GM12865 (cell line): ENCODE data around the gene CD74.
A peak's percentile ranks its signal among the peaks of the same experiment; 100 is the strongest.

Source experiments
- DNase-seq: peaks from one replicate; pipeline ENCODE4 v3.0.0; 2010; ENCODE audit warnings: low read depth
- H3K4me3 ChIP-seq: 2 replicates; pipeline ENCODE4 v1.5.1; 2011; ENCODE audit warnings: mild to moderate bottlenecking, low read depth, low read length, control low read depth
- TF ChIP-seq, protein P1 (sequence below): IDR thresholded peaks from 2 replicates; pipeline ENCODE4 v1.5.1; 2011; ENCODE audit warnings: low read length, control low read depth, low read depth, inconsistent platforms; ENCODE audit not compliant: insufficient read depth; ENCODE audit errors: missing control alignments

The CD74 gene

GRCh38 chr5:150404535-150404934 lies 8.2 kb downstream of the CD74 start:
- peak; percentile 33 for DNase-seq
- TF ChIP-seq, protein P1, sequence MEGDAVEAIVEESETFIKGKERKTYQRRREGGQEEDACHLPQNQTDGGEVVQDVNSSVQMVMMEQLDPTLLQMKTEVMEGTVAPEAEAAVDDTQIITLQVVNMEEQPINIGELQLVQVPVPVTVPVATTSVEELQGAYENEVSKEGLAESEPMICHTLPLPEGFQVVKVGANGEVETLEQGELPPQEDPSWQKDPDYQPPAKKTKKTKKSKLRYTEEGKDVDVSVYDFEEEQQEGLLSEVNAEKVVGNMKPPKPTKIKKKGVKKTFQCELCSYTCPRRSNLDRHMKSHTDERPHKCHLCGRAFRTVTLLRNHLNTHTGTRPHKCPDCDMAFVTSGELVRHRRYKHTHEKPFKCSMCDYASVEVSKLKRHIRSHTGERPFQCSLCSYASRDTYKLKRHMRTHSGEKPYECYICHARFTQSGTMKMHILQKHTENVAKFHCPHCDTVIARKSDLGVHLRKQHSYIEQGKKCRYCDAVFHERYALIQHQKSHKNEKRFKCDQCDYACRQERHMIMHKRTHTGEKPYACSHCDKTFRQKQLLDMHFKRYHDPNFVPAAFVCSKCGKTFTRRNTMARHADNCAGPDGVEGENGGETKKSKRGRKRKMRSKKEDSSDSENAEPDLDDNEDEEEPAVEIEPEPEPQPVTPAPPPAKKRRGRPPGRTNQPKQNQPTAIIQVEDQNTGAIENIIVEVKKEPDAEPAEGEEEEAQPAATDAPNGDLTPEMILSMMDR = no peak

GRCh38 chr5:150404121-150404520 lies 8.6 kb downstream of the CD74 start:
- TF ChIP-seq, protein P1 = no peak
- peak; percentile 25 for DNase-seq
- H3K4me3 ChIP-seq = no peak overlapping the region

More at GRCh38 chr5:150404535-150404934, 8.2 kb downstream of the CD74 start:
- no peak overlapping the region for H3K4me3 ChIP-seq

GRCh38 chr5:150402901-150403342 lies 9.8 kb downstream of the CD74 start:
- DNase-seq = peak; percentile 30
- H3K4me3 ChIP-seq = no peak overlapping the region
- TF ChIP-seq, protein P1 = no peak

DNA sequence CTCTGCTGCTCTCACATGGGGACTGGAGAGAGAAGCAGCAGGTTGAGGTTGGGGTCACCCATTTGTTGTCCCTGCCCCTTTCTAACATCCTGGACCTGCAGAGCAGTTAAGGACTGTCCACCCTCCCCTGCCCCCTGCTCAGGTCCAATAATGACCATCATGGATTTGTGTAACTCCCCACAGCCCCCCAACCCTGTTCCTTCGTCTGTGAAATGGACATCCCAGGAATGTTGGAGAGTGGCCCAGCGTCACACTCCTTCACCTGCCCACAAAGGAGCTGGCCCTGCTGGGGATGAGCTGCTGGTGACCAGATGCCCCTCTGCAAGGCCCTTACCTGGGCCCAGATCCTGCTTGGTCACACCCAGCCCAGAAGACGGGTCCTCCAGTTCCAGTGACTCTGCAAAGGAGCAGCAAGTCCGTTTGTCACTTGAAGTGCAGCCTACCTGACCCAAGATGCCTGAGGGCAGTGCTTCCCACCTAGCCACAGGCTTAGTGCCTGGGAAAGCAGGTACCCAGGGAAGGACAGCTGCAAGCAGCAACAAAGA lies 10.4 kb downstream of the CD74 start:
- TF ChIP-seq, protein P1 = no peak
- H3K4me3 ChIP-seq = no peak overlapping the region
- peak; percentile 49 for DNase-seq

DNA sequence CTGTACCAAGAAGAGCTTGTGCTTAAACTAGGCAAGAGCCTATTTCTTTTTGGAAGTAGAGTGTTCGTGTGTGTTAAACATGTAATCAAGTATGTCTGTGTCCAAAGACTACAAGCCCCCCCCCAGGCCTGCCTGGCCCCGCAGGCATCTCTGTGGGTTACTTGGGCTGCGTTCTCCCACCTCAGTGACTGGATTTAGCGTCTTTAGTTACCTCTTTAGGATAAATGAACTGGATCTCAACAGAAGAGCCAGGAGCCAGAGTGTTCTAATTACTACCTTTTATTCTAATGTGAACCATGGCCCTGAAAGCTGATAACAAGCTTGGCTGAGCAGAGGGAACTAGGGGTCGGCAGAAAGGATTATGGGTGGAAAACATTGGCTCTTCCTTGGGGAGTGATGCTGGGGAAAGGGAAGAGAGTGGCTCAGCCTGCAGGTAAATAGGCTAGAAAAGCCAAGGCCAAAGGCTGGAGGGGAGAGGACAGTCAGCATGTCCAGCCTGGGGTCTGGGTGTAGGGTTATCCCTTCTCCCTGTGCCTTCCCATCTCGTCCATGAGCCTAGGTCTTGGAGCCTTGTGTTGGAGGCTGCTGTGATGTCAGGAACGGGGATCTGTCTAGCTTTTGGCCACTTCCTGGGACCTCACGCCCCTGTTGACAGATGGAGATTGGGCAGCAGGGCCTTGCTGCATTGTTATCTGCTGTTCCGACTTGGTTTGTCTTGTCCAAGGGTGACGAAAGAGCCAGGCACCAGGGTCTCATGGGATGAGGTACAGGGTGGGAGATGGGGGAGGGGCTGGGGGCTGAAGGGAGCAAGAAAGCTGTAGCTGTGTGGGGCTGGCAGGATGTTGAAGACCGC lies 11.1 kb downstream of the CD74 start:
- TF ChIP-seq, protein P1 = no peak
- H3K4me3 ChIP-seq = no peak overlapping the region
- DNase-seq = peak; percentile 57

- DNase-seq = no peak
- TF ChIP-seq, protein P1 = no peak
- no peak overlapping the region for H3K4me3 ChIP-seq
Observed at GRCh38 chr5:150401076-150401375, 11.7 kb downstream of the CD74 start.
